ENCODE results near the gene C12orf75.

GRCh38 chr12:105363890-105364289 lies 33.4 kb downstream of the C12orf75 start:
- TF ChIP-seq CTCF (IDR thresholded peaks at IDR 0.05) (no peak), POLR2A (IDR thresholded peaks at IDR 0.05) (no peak)

All from thyroid gland (tissue), 4 donors.